Endothelial cell of umbilical vein (primary cell): ENCODE measurements around the gene TGFBI. TPM values are rescaled to one million over a fixed set of nuclear protein-coding genes. Genes with fewer than 3 reads are reported as not detected.

Source experiments
- BruUV-seq: library from RNA; stranded (reverse); fragments of 400-500 nt; replicated peaks from 2 replicates; lab custom pipeline; 2021; lab: Mats Ljungman, UMichigan
- CTCF ChIA-PET: fragments of 300-600, 350-600 bp; sonication (Branson Sonifier 250); formaldehyde crosslinking; loops from one replicate; lab custom pipeline; 2021; ENCODE audit warnings: antibody characterized with exemption, inconsistent platforms; lab: Charles Lee
- POLR2A ChIA-PET: fragments of 300-600, 350-600 bp; sonication (Branson Sonifier 250); formaldehyde crosslinking; loops from one replicate; lab custom pipeline; 2021; ENCODE audit warnings: antibody characterized with exemption, inconsistent platforms; lab: Charles Lee
- DNase-seq: peaks from one replicate; pipeline ENCODE4 v3.0.0-alpha.2; 2011; ENCODE audit warnings: low read depth, low spot score
- FAIRE-seq: peaks from 2 replicates; lab custom pipeline; 2011; peaks lifted over from hg19 to GRCh38; lab: Jason Lieb, UNC
- H2AFZ ChIP-seq: 2 replicates; pipeline ENCODE4 v1.6.0; 2012; ENCODE audit warnings: low read depth, low read length, control low read depth, inconsistent platforms
- H3K27ac ChIP-seq: 2 replicates; pipeline ENCODE4 v1.5.1; 2011; ENCODE audit warnings: low read depth, mild to moderate bottlenecking, control low read depth, low read length, moderate library complexity; ENCODE audit not compliant: insufficient read depth
- H3K27me3 ChIP-seq, 2 experiments: 2 replicates each; pipeline versions ENCODE4 v1.6.0 to v1.6.1; 2011; ENCODE audit warnings: low read length in 2 of 2, mixed read lengths in 1 of 2; ENCODE audit not compliant: control insufficient read depth in 2 of 2, insufficient read depth in 2 of 2
- H3K36me3 ChIP-seq, 2 experiments: 2 replicates in 1 of 2; 3 replicates in 1 of 2; pipeline ENCODE4 v1.5.1; 2011; ENCODE audit warnings: low read length in 2 of 2, mild to moderate bottlenecking in 1 of 2, moderate library complexity in 1 of 2; ENCODE audit not compliant: control insufficient read depth in 2 of 2, insufficient read depth in 2 of 2; ENCODE audit errors: extremely low read depth in 1 of 2
- H3K4me1 ChIP-seq: 3 replicates; pipeline ENCODE4 v1.5.1; 2011; ENCODE audit warnings: mild to moderate bottlenecking, low read length; ENCODE audit not compliant: control insufficient read depth, insufficient read depth; ENCODE audit errors: extremely low read depth
- H3K4me2 ChIP-seq: 2 replicates; pipeline ENCODE4 v1.6.1; 2011; ENCODE audit warnings: low read length, control low read depth, mixed read lengths; ENCODE audit not compliant: insufficient read depth
- H3K4me3 ChIP-seq, 3 experiments: fragments of 200-600 bp in 1 of 3; sonication (generic), shearing (Covaris generic) in 1 of 3; replicated peaks in 1 of 3; 2 replicates each; pipeline ENCODE4 v1.5.1; 2011 to 2016; ENCODE audit warnings: control low read depth in 3 of 3, low read length in 3 of 3, mild to moderate bottlenecking in 2 of 3, inconsistent platforms in 1 of 3, low read depth in 1 of 3, moderate library complexity in 1 of 3; ENCODE audit not compliant: insufficient read depth in 1 of 3
- H3K79me2 ChIP-seq: 2 replicates; pipeline ENCODE4 v1.6.0; 2012; ENCODE audit warnings: low read length, inconsistent platforms; ENCODE audit not compliant: control insufficient read depth, insufficient read depth
- H3K9ac ChIP-seq: replicated peaks from 2 replicates; pipeline ENCODE3; 2011; ENCODE audit warnings: low read length, control low read depth; ENCODE audit not compliant: insufficient read depth; ENCODE audit errors: extremely low read depth
- H3K9me1 ChIP-seq: replicated peaks from 3 replicates; pipeline ENCODE4 v1.6.0; 2011; ENCODE audit warnings: mild to moderate bottlenecking, low read length; ENCODE audit not compliant: control insufficient read depth, insufficient read depth; ENCODE audit errors: extremely low read depth
- H3K9me3 ChIP-seq: replicated peaks from 2 replicates; pipeline ENCODE4 v1.5.1; 2012; ENCODE audit warnings: low read length, inconsistent platforms; ENCODE audit not compliant: control insufficient read depth, insufficient read depth
- H4K20me1 ChIP-seq: replicated peaks from 2 replicates; pipeline ENCODE3; 2011; ENCODE audit warnings: mild to moderate bottlenecking, low read length; ENCODE audit not compliant: control insufficient read depth, insufficient read depth; ENCODE audit errors: extremely low read depth
- EZH2 ChIP-seq: IDR thresholded peaks from 2 replicates; pipeline ENCODE4 v1.6.1; 2012; ENCODE audit warnings: borderline replicate concordance, low read depth, mild to moderate bottlenecking, moderate library complexity, low read length, inconsistent platforms; ENCODE audit not compliant: severe bottlenecking
- FOS ChIP-seq: IDR thresholded peaks from 2 replicates; pipeline ENCODE4 v1.6.1; 2011; ENCODE audit warnings: mild to moderate bottlenecking, low read length, moderate library complexity, borderline replicate concordance; ENCODE audit not compliant: insufficient read depth
- GATA2 ChIP-seq: IDR thresholded peaks from 2 replicates; pipeline ENCODE4 v1.7.0; 2011; ENCODE audit warnings: low read depth, mild to moderate bottlenecking, moderate library complexity, mixed read lengths, low read length; ENCODE audit not compliant: insufficient read length, insufficient read depth
- JUN ChIP-seq: IDR thresholded peaks from 2 replicates; pipeline ENCODE4 v1.6.1; 2011; ENCODE audit warnings: borderline replicate concordance, low read depth; ENCODE audit not compliant: insufficient read length, insufficient read depth
- MYC ChIP-seq: IDR thresholded peaks from one replicate; pipeline ENCODE4 v1.6.1; 2011; ENCODE audit warnings: mild to moderate bottlenecking, low read depth, low read length
- POLR2A ChIP-seq: IDR thresholded peaks from 2 replicates; pipeline ENCODE4 v1.6.1; 2012; ENCODE audit warnings: low read depth, mild to moderate bottlenecking, control low read depth, low read length
- POLR2AphosphoS5 ChIP-seq: IDR thresholded peaks from 2 replicates; pipeline ENCODE4 v1.6.1; 2012; ENCODE audit warnings: low read depth, mild to moderate bottlenecking, control low read depth, low read length, moderate library complexity; ENCODE audit not compliant: insufficient read depth
- dilution Hi-C: fragments of 300-500 bp; cut with MboI; formaldehyde crosslinking; loops from one replicate; pipeline ENCODE4 v1.15.0; 2019; ENCODE audit warnings: low sequenced_read_pairs; ENCODE audit not compliant: extremely low pct_ligation_motif_present
- intact Hi-C: fragments of 100-400 bp; cut with micrococcal nuclease; formaldehyde crosslinking; loops from one replicate; pipeline ENCODE4 v1.10.0; 2022
- polyA plus RNA-seq, 4 experiments: library from polyadenylated mRNA; depleted of rRNA in 3 of 4; stranded (reverse) in 3 of 4; unstranded in 1 of 4; fragments of >200 nt; gene quantifications; 2 replicates each; pipeline versions ENCODE4 v1.2.1 to v1.2.3, GENCODE V29; 2011 to 2012; ENCODE audit warnings: missing spikeins in 1 of 4
- total RNA-seq: library from RNA; stranded (reverse); gene quantifications from 2 replicates; pipeline ENCODE4 v1.2.3, GENCODE V29; 2021
- TF ChIP-seq, protein P1 (sequence below), 2 donors: IDR thresholded peaks; 1 replicate in 1 of 2; 2 replicates in 1 of 2; pipeline ENCODE4 v1.5.1; 2011; ENCODE audit warnings: low read length in 2 of 2, mild to moderate bottlenecking in 2 of 2, moderate library complexity in 2 of 2, control low read depth in 1 of 2, inconsistent platforms in 1 of 2, low read depth in 1 of 2; ENCODE audit not compliant: insufficient read depth in 1 of 2; ENCODE audit errors: extremely low read depth in 1 of 2
- TF ChIP-seq, protein P2 (sequence below): IDR thresholded peaks from 2 replicates; pipeline ENCODE4 v1.6.1; 2011; ENCODE audit not compliant: insufficient read depth, insufficient read length

Gene TGFBI
- total and polyA plus RNA-seq, 2 donors (not counting 3 experiments of a cell fraction or from before 2014, with no cell fraction given), result 6.5 to 18.9 TPM

DNA sequence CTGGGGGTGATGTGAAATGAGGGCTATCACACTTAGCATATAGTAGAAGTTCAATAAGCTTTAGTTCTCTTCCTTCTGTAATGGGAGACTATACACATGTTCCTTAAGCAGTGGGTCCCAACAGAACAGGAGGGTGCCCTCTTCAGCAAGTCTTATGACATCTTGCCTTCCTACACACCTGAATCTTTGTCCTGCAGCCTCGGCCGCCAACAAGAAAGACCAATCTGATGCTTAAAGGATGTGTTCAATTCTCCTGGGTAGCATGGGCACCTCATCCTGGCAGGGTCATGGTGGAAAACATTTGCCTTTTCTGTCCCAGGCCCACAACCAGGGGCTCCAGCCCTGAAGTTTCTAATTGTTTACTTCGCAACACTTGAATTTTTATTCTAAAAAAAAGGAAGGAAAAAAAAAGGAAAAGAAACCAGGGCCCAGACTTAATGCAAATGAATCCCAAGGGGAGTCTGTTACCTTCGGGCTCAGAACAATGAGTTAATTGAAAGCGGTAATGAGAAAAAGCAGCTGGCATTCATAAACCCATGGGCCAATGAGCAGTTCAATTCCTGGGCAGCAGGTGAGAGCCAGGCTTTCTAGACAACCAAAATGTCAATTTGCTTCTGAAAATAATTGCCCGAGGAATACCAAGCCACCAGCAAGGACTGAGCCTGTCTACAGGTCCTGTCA lies 77.7 kb downstream of the TGFBI start:
- Histone ChIP-seq H3K9me1 (no peaks in the 10 kb centered on the region), H3K27ac (no peak overlapping the region), H4K20me1 (no peaks in the 10 kb centered on the region), H3K4me1 (no peaks in the 10 kb centered on the region), H3K79me2 (no peaks in the 10 kb centered on the region), H3K9ac (no peak overlapping the region), H3K4me2 (no peak overlapping the region), H3K36me3 (no peaks in the 10 kb centered on the region), H3K4me3 (no peak overlapping the region), H3K27me3 (peaks cover 2 to 25% of the 10 kb centered on the region in 2 experiments), H3K9me3 (no peaks in the 10 kb centered on the region), H2AFZ (no peak overlapping the region)
- TF ChIP-seq, protein P1, sequence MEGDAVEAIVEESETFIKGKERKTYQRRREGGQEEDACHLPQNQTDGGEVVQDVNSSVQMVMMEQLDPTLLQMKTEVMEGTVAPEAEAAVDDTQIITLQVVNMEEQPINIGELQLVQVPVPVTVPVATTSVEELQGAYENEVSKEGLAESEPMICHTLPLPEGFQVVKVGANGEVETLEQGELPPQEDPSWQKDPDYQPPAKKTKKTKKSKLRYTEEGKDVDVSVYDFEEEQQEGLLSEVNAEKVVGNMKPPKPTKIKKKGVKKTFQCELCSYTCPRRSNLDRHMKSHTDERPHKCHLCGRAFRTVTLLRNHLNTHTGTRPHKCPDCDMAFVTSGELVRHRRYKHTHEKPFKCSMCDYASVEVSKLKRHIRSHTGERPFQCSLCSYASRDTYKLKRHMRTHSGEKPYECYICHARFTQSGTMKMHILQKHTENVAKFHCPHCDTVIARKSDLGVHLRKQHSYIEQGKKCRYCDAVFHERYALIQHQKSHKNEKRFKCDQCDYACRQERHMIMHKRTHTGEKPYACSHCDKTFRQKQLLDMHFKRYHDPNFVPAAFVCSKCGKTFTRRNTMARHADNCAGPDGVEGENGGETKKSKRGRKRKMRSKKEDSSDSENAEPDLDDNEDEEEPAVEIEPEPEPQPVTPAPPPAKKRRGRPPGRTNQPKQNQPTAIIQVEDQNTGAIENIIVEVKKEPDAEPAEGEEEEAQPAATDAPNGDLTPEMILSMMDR (IDR thresholded peaks at IDR 0.05; ENCODE audit: extremely low read depth in 1 of 2, insufficient read depth in 1 of 2, low read depth in 1 of 2, low read length in 2 of 2), result no peak
- TF ChIP-seq POLR2AphosphoS5, result no peak
- TF ChIP-seq JUN, result no peak
- no peak for TF ChIP-seq EZH2
- TF ChIP-seq, protein P2, sequence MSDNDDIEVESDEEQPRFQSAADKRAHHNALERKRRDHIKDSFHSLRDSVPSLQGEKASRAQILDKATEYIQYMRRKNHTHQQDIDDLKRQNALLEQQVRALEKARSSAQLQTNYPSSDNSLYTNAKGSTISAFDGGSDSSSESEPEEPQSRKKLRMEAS, result no peak
- TF ChIP-seq MYC, result no peak
- TF ChIP-seq FOS, result no peak
- no peak for TF ChIP-seq POLR2A
- no peak for TF ChIP-seq GATA2
- ChIA-PET CTCF (no interaction called here), POLR2A (no interaction called here)
- no peak for FAIRE-seq
- DNase-seq, result no peak
- no TSS peak for BruUV-seq
- dilution Hi-C loops (no loop called here), intact Hi-C loops (no loop called here)
